AG04450 (cell line): ENCODE data around the gene WDR7. TPM values are rescaled to one million over a fixed set of nuclear protein-coding genes. Genes with fewer than 3 reads are reported as not detected.

Experiments used
- CTCF ChIA-PET: fragments of 300-600, 350-600 bp; formaldehyde crosslinking; extraction: SDS; loops from one replicate; lab custom pipeline; 2022; ENCODE audit warnings: antibody characterized with exemption, inconsistent platforms; lab: Charles Lee
- POLR2A ChIA-PET: fragments of 350-600 bp; formaldehyde crosslinking; extraction: SDS; loops from one replicate; lab custom pipeline; 2021; ENCODE audit warnings: antibody characterized with exemption, inconsistent platforms; lab: Yijun Ruan, JAX
- DNase-seq: peaks from one replicate; pipeline ENCODE4 v3.0.0-alpha.2; 2011; ENCODE audit warnings: low read depth, low spot score
- H3K27ac ChIP-seq: one replicate; pipeline ENCODE4 v1.5.1; 2012; ENCODE audit warnings: low read depth, low read length, control low read depth
- H3K27me3 ChIP-seq: one replicate; pipeline ENCODE4 v1.6.0; 2012; ENCODE audit warnings: low read length; ENCODE audit not compliant: control insufficient read depth, insufficient read depth
- H3K4me3 ChIP-seq: 2 replicates; pipeline ENCODE4 v1.5.1; 2011; ENCODE audit warnings: mild to moderate bottlenecking, low read depth, low read length, control low read depth
- H3K9me3 ChIP-seq: 2 replicates; pipeline ENCODE4 v1.5.1; 2012; ENCODE audit warnings: low read length; ENCODE audit not compliant: control insufficient read depth, insufficient read depth
- polyA plus RNA-seq: library from polyadenylated mRNA; depleted of rRNA; stranded (reverse); fragments of >200 nt; gene quantifications from 2 replicates; pipeline ENCODE4 v1.2.3, GENCODE V29; 2011
- TF ChIP-seq, protein P1 (sequence below): IDR thresholded peaks from 2 replicates; pipeline ENCODE4 v1.5.1; 2011; ENCODE audit warnings: low read depth, low read length, control low read depth, inconsistent platforms

The WDR7 gene
- polyA plus RNA-seq, 1 experiment = 8.1 TPM

DNA sequence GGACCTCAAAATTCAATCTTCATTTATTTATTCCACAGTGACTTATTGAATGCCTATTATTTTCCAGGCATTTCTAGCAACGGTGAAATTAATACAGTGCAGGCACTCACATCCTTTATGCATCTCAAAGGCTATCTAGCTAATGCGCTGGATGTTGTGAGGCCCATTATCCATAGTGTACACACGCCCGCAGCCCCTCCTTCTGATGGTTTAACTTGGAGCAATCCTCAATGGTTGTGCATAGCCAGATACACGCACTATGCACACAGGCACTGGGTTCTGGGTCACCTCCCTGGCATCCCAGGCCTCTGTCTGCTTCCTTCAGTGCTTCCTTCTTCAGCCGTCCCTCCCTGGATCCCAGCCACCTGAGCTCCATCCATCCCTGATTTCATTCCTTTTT lies 387.2 kb downstream of the WDR7 start:
- H3K9me3 ChIP-seq = no peaks in the 10 kb centered on the region
- POLR2A ChIA-PET = no interaction called here
- H3K4me3 ChIP-seq = no peak overlapping the region
- TF ChIP-seq, protein P1, sequence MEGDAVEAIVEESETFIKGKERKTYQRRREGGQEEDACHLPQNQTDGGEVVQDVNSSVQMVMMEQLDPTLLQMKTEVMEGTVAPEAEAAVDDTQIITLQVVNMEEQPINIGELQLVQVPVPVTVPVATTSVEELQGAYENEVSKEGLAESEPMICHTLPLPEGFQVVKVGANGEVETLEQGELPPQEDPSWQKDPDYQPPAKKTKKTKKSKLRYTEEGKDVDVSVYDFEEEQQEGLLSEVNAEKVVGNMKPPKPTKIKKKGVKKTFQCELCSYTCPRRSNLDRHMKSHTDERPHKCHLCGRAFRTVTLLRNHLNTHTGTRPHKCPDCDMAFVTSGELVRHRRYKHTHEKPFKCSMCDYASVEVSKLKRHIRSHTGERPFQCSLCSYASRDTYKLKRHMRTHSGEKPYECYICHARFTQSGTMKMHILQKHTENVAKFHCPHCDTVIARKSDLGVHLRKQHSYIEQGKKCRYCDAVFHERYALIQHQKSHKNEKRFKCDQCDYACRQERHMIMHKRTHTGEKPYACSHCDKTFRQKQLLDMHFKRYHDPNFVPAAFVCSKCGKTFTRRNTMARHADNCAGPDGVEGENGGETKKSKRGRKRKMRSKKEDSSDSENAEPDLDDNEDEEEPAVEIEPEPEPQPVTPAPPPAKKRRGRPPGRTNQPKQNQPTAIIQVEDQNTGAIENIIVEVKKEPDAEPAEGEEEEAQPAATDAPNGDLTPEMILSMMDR = no peak
- H3K27ac ChIP-seq = no peak overlapping the region
- H3K27me3 ChIP-seq = peaks cover 2% of the 10 kb centered on the region
- no peak for DNase-seq
- CTCF ChIA-PET = no interaction called here

DNA sequence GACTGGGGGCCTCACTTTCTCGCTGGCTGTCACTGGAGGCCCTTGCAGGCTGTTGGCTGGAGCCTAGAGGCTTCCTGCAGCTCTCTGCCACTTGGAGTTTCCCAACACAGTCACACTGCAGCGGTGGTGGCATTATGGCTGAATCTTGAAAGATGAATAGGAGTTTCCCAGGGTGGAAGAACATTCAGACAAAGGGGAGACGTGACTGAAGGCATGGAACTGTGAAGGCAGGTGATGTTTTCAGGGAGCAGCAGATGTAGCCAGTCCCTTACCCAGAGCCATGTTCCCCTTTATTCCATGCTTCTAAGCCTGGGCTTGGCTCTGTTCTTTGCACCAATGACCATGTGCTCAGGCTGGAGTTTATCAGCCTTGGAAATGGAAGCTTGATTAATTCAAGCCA lies 389.0 kb downstream of the WDR7 start:
- POLR2A ChIA-PET = no interaction called here
- DNase-seq = no peak
- CTCF ChIA-PET = no interaction called here

DNA sequence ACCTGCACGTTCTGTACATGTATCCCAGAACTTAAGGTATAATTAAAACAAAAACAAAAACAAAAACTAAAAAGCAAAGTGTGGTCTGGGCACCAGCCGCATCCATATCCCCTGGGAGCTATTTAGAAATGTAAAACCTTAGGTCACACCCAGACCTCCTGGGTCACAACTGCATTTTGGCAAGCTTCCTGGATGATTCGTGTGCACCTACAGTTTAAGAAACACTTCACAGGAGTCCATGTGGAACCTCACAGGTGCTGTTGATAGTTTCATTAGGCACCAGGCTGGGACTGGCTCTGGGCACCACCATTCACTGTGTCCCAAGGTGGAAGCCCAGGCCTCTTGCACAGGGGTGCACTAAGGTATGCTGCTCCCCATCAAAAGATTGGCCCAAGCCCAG lies 392.1 kb downstream of the WDR7 start:
- POLR2A ChIA-PET = no interaction called here
- CTCF ChIA-PET = no interaction called here
- TF ChIP-seq, protein P1 = no peak
- no peak for DNase-seq
- peaks cover 4% of the 10 kb centered on the region for H3K27me3 ChIP-seq
- no peaks in the 10 kb centered on the region for H3K9me3 ChIP-seq
- H3K4me3 ChIP-seq = no peak overlapping the region
- H3K27ac ChIP-seq = no peak overlapping the region

More for the DNA sequence above, 389.0 kb downstream of the WDR7 start:
- TF ChIP-seq, protein P1 = no peak
- Histone ChIP-seq H3K27me3 (peaks cover 2% of the 10 kb centered on the region), H3K9me3 (no peaks in the 10 kb centered on the region), H3K4me3 (no peak overlapping the region), H3K27ac (no peak overlapping the region)

DNA sequence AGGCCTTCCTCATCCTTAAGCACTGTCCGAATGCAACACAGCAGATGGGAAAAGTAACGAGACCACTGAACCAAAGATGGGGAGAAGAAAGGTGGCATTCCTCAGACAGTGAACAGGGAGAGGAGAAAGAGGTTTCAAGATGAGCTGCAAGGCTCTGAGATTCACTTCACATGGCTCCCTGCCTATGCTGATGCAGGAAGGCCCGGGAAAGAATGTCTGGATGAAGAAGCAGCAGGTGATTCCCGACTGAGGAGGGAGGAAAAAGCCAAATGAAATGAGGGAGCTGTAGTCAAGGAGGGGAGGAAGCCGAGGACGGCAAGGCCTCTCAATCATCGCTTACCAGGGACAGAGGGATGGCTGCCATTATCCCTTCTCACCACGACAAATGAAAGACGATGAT lies 397.2 kb downstream of the WDR7 start:
- POLR2A ChIA-PET = no interaction called here
- TF ChIP-seq, protein P1 = no peak
- DNase-seq = no peak
- Histone ChIP-seq H3K27me3 (peaks cover 10% of the 10 kb centered on the region), H3K9me3 (no peaks in the 10 kb centered on the region; the same call in 1 of the 2 replicates), H3K27ac (no peak overlapping the region), H3K4me3 (no peak overlapping the region)
- CTCF ChIA-PET = no interaction called here

DNA sequence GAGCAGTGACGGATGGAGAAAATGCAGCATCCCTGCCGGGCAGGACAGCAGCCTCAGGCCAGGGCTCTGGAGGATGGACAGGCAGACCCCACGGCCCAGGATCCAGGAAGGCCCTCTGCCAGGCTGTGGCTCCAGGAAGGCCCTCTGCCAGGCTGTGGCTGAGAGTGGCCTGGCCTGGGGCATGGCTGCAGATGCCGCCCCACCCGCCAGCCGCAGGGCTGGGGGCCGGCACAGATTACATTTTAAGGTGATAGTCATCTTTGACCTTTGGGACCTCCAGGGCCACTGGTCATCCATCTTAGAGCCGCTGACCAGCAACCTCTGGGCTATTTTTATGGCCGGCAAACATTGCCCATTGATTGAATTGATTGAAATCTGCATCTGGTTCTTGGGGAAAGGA lies 397.7 kb downstream of the WDR7 start:
- Histone ChIP-seq H3K27me3 (peaks cover 10% of the 10 kb centered on the region), H3K27ac (no peak overlapping the region), H3K9me3 (no peaks in the 10 kb centered on the region; the same call in 1 of the 2 replicates), H3K4me3 (no peak overlapping the region)
- CTCF ChIA-PET = no interaction called here
- TF ChIP-seq, protein P1 = no peak
- POLR2A ChIA-PET = no interaction called here
- no peak for DNase-seq
